Activated CD8-positive, alpha-beta memory T cell treated with anti-CD3 and anti-CD28 coated beads, Interleukin-2, amount 50 U/mL, for 4 hours (primary cell): Measurements from ENCODE around the gene PMM2.
A peak's percentile ranks its signal among the peaks of the same experiment; 100 is the strongest.
"Not testable (repeated sequence)": the region's sequence is repeated elsewhere in the genome, so short reads cannot be mapped to it uniquely, and the experiment has no call there.

ENCODE experiments used
- DNase-seq: peaks from one replicate; pipeline ENCODE4 v3.0.0-alpha.2; 2020

Gene PMM2

GRCh38 chr16:8785408-8785807 lies 12.2 kb upstream of the PMM2 start:
- no peak for DNase-seq

DNA sequence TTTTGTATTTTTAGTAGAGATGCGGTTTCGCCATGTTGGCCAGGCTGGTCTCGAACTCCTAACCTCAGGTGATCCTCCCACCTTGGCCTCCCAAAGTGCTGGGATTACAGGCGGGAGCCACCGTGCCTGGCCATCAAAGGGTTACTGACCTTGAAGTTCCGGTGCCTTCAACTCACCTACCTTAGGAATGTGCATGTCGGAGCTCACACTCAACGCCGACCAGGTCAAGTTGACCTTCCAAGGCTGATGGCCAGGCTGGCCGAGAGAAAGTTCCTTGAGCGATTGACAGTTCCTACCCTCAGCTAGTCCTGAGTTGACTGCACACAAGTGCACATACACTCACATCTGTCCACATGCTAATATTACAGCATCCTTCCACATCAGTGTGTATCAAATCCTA lies 11.3 kb upstream of the PMM2 start:
- not testable (repeated sequence) for DNase-seq

- DNase-seq, result no peak
Measured at GRCh38 chr16:8788578-8789172, 9.0 kb upstream of the PMM2 start.

GRCh38 chr16:8795091-8795490 lies 2.5 kb upstream of the PMM2 start:
- DNase-seq, result no peak

GRCh38 chr16:8795818-8796217 lies 1.8 kb upstream of the PMM2 start:
- DNase-seq, result no peak

- no peak for DNase-seq
Measured at GRCh38 chr16:8796469-8797363, 923 bp upstream of the PMM2 start.

GRCh38 chr16:8798174-8798527 lies 512 bp downstream of the PMM2 start:
- peak; percentile 29 for DNase-seq

GRCh38 chr16:8798535-8799157 lies 1.0 kb downstream of the PMM2 start:
- no peak for DNase-seq

DNA sequence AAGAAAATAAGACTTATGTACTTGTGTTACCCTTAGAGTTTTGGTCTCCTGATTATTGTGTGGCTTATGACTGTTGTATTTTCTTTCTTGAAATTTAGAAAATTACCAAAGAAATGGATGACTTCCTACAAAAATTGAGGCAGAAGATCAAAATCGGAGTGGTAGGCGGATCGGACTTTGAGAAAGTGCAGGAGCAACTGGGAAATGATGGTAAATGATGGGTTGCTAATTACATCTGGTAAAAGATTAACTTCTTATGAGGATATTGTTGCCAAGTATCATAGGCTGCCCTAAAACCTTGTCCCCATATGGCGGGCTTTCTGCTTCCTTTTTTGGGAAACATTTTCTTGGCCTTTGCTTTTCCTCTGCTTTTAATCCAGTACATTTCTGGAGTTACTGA lies 4.1 kb downstream of the PMM2 start:
- DNase-seq, result no peak

DNA sequence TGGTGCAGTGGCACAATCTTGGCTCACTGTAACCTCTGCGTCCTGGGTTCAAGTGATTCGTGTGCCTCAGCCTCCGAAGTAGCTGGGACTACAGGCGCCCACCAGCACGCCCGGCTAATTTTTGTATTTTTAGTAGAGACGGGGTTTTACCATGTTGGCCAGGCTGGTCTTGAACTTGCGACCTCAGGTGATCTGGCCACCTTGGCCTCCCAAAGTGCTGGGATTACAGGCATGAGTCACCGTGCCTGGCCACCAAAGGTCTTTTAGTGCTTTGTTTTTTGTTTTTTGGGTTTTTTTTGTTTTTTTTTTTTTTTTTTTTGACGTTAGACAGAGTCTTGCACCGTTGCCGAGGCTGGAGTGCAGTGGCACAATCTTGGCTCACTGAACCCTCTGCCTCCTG lies 6.1 kb downstream of the PMM2 start:
- DNase-seq, result not testable (repeated sequence)

- no peak for DNase-seq
Measured at GRCh38 chr16:8804313-8804712, 6.7 kb downstream of the PMM2 start.

DNA sequence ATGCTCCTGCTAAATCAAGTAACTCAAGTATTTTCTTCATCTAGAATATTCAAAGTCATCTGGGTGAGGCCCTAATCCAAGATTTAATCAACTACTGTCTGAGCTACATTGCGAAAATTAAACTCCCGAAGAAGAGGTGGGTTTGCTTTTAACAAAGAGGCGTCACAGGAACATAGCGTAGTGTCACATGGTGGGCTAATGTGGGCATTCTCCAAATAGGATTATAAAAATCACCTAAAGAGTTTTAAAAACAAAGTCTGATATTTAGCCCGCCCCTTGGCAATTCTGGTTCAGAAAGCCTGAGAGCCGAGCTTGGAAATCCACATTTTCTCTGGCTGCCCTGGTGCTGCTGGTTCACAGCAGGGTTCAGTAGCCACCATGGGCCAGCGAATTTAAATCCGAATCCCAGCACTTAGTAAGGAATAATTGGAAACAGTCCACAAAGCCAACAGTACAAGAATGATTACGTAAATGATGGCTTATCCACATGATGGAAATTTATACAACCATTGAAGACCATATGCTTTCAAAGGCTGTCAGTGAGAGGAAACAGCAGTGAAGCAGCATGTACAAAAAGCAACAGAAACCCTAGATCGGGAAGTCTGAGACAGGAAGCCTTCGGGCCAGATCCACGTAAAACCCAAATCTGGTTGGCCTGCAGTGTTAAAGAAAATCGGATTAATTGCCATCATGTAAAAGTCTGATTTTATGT lies 8.8 kb downstream of the PMM2 start:
- DNase-seq, result no peak

- DNase-seq, result no peak
Measured at GRCh38 chr16:8807189-8807588, 9.6 kb downstream of the PMM2 start.

DNA sequence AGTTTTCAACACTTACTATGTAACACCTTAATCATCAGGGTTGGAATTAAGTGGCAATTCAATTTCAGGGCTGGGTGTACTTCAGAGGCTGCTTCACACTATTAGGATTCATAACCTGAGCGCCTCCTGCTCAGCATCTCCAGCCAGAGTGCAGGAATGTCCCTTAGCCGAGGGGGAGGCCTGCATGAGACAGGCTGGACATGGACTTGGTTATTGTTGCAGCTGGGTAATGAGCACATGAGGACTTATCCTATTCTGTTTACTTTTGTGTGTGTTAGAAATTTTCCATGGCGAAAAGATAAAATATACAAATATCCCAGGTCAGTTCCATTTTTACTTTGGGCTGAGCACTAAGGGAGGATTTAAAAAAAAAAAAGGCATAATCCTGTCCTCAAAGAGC lies 10.4 kb downstream of the PMM2 start:
- no peak for DNase-seq

DNA sequence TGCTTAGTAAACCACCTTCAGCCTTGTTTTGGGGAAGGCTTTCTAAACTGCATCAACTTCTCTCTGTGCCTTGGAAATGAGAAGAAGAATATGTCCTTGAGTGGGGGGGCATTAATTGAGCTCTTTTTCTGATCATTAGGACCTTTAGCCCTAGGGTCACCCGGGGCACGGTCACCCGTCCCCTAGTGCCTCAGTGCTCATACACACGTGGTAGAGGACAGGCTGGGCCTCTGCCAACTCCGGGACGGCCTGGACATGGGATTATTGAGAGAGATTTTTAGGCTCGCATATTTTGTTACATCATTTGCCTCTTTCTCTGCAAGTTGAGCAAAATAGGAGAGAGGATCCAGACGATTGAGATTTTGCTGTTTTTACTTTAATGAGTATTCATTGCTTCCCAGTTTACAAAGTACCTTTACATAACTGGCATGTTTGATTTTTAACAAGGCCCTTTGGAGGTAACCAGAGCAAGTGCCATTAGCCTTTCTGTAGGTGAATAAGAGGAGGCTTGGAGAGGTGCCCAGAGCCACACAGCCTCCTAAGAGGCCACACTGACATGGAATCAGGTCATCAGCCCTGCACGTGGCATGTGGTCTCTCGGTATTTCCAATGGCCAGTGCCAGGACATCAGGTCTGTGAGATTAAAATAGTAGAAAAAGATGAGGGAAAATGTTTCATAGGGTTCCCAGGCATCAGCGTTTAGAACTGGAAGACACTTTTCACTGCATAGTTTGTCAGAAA lies 11.1 kb downstream of the PMM2 start:
- DNase-seq, result no peak

GRCh38 chr16:8812162-8812843 lies 14.7 kb downstream of the PMM2 start:
- DNase-seq, result no peak

DNA sequence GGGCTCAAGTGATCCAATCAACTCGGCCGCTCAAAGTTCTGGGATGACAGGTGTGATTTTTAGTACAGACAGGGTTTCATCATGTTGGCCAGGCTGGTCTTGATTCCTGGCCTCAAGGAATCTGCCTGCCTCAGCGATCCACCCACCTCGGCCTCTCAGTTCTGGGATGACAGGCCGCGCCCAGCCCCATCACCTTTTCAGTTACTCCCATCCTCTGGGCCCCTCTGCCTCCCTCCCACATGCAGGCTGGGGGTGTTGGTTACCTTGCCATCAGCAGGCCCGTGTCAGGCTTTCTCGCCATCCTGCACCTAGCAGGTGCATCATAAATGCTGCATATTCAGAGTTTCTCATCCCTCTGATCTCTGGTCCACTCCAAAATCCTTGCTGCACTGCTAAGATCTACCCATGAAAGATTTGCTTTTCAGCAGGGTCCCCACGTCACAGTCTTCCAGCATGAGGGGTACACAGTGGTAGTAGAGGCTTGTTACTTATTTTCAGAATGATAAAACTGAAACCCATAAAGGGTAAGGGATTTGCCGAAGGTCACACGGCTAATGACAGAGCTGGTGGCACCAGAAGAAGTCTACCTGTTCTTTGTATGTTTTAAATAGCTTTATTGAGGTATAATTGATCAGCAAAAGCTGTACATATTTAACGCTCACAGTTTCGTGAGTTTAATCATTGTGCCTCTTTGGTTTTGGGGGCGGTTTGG lies 16.6 kb downstream of the PMM2 start:
- no peak for DNase-seq

- DNase-seq, result no peak
Measured at GRCh38 chr16:8816967-8817655, 19.5 kb downstream of the PMM2 start.

DNA sequence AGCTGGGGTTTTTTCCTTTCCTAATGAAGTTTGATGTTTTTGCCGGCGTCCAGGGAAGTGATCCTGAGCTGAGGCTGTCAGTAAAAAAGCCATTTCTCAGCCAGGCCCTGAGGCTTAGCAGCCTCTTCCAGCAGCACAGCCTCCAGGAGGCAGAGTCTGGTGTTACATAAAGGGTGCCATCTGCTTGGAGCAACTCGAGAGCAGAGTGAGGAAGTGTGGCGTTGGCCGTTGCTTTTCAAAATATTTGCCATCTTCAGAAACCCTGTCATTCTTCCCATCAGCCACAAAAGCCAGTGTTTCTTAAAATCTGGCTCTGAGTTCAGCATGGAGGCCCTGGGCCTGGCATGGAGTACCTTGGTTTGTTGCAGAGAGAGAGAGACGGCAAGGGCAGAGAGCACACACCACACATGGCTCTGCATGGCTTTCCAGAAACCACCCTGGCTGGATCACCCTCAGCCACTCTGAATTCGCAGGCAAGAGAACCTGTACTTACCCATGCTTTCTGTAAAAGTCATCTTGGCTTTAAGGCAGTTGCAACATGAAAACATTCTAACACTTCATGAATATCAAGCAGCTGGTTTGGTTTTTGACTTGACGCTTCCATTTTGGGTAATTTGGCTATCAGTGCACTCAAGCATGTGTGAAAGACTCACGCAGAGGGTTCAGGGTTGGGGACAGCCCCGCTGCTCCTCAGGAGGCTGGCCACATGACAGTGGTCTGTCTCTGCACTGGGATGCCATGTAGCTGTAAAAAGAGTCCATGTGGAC lies 21.0 kb downstream of the PMM2 start:
- no peak for DNase-seq

- DNase-seq, result no peak
Measured at GRCh38 chr16:8819411-8820034, 21.9 kb downstream of the PMM2 start.
